Neutrophil (primary cell): ENCODE results near the gene TRAF4.

Experiments
- H3K27ac ChIP-seq: fragments of 200-600 bp; sonication (generic); 2 replicates; pipeline ENCODE4 v1.5.1; 2016; ENCODE audit warnings: mild to moderate bottlenecking, moderate library complexity
- H3K27me3 ChIP-seq: fragments of 200-600 bp; sonication (generic); 2 replicates; pipeline ENCODE4 v1.6.0; 2016; ENCODE audit warnings: mild to moderate bottlenecking
- H3K36me3 ChIP-seq: fragments of 200-600 bp; sonication (generic); 2 replicates; pipeline ENCODE4 v1.5.1; 2017
- H3K4me1 ChIP-seq, 2 experiments: fragments of 200-600 bp in 1 of 2; sonication (generic) in 1 of 2; 1 replicate in 1 of 2; 2 replicates in 1 of 2; pipeline versions ENCODE4 v1.5.1 to v1.6.1; 2013 to 2016; ENCODE audit warnings: low read depth in 1 of 2, low read length in 1 of 2, mild to moderate bottlenecking in 1 of 2, moderate library complexity in 1 of 2; ENCODE audit not compliant: control insufficient read depth in 1 of 2, insufficient read depth in 1 of 2
- H3K4me3 ChIP-seq, 2 experiments: fragments of 200-600 bp in 1 of 2; sonication (generic) in 1 of 2; 1 replicate in 1 of 2; 2 replicates in 1 of 2; pipeline ENCODE4 v1.5.1; 2013 to 2016; ENCODE audit warnings: low read depth in 1 of 2, low read length in 1 of 2, mild to moderate bottlenecking in 1 of 2, moderate library complexity in 1 of 2
- H3K9me3 ChIP-seq: fragments of 200-600 bp; sonication (generic); 2 replicates; pipeline ENCODE4 v1.5.1; 2016
- CTCF ChIP-seq: fragments of 200-600 bp; sonication (generic); IDR thresholded peaks from 2 replicates; pipeline ENCODE4 v1.5.1; 2016; ENCODE audit warnings: antibody characterized with exemption

TRAF4 gene

GRCh38 chr17:28737770-28738679 is 5.8 kb upstream of the TRAF4 start:
- Histone ChIP-seq H3K27me3 (peaks cover 13% of the 10 kb centered on the region), H3K4me3 (no peak overlapping the region), H3K36me3 (no peaks in the 10 kb centered on the region), H3K9me3 (no peaks in the 10 kb centered on the region), H3K27ac (no peak overlapping the region), H3K4me1 (peaks cover 11 to 15% of the 10 kb centered on the region in 2 experiments)
- TF ChIP-seq CTCF, result no peak

DNA sequence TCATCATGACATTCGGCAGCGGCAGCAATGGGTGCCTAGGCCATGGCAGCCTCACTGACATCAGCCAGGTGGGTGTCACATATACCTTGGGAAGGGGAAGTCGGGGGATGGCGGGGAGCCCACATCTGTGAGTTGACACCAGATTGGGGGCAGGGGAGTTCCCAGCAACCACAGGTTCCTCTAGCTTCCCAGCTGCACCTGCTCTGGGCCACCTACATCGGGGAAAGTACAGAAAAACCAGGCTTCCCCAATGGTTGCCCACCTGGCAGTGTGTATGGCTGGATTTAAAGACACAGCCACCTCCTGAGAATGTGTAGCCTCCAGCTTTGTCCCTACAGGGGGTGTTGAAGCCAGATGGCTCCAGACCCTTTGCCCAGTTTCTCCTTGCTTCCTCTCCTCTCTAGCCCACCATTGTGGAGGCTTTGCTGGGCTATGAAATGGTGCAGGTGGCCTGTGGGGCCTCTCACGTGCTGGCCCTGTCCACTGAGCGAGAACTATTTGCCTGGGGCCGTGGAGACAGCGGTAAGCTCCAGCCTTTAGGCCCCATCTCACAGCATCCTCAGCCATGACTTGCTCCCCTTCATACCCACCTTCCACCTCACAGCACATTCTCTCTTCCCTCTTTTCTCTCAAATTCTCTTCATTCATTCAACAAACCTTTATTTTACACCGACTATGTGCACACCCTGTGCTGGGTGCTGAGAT is 5.0 kb upstream of the TRAF4 start:
- no peaks in the 10 kb centered on the region for H3K9me3 ChIP-seq

DNA sequence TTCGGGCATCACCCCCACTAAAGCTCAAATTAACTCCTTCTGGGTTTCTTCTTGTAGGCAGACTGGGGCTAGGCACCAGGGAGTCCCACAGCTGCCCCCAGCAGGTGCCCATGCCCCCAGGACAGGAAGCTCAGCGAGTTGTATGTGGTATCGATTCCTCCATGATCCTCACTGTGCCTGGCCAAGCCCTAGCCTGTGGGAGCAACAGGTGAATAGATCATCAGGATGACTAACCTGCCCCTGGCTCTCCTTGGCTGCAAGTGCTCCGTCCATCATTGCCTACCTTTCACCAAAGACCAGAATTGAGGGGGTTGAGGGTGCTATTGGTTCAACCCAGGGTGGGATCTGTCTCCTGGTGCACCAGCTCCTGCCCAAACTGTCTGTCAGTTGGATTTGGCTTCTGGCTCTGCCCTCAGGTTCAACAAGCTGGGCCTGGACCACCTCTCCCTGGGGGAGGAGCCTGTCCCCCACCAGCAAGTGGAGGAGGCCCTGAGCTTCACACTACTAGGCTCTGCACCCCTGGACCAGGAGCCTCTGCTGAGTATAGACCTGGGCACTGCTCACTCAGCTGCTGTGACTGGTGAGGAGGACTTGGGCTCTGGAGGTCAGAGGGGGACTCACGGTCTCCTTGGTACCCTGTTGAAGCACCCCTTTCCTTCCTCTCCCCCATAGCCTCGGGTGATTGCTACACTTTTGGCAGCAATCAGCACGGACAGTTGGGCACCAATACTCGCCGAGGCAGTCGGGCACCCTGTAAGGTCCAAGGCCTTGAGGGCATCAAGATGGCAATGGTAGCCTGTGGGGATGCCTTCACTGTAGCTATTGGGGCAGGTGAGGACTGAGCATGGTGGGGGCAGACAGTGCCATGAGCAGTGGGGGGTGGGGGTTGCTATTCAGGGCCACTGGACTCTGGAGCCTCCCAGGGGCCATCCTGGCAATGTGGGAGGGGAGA is 3.1 kb upstream of the TRAF4 start:
- H3K4me1 ChIP-seq, result peaks cover 27 to 36% of the 10 kb centered on the region in 2 experiments
- H3K9me3 ChIP-seq, result no peaks in the 10 kb centered on the region
- peaks cover 36% of the 10 kb centered on the region for H3K27me3 ChIP-seq
- TF ChIP-seq CTCF, result no peak
- H3K27ac ChIP-seq, result no peak overlapping the region
- H3K36me3 ChIP-seq, result no peaks in the 10 kb centered on the region
- H3K4me3 ChIP-seq, result peak overlapping the region in 1 of 2 experiments; percentile 42

More for the DNA sequence above, 5.0 kb upstream of the TRAF4 start:
- peaks cover 18 to 22% of the 10 kb centered on the region in 2 experiments for H3K4me1 ChIP-seq
- H3K4me3 ChIP-seq, result no peak overlapping the region
- H3K27me3 ChIP-seq, result peaks cover 18% of the 10 kb centered on the region
- H3K36me3 ChIP-seq, result no peaks in the 10 kb centered on the region
- TF ChIP-seq CTCF, result no peak
- H3K27ac ChIP-seq, result no peak overlapping the region

GRCh38 chr17:28741358-28742349 is 2.2 kb upstream of the TRAF4 start:
- no peak for TF ChIP-seq CTCF
- no peaks in the 10 kb centered on the region for H3K9me3 ChIP-seq
- H3K4me3 ChIP-seq, result peak overlapping the region in 1 of 2 experiments; percentile 42
- H3K27ac ChIP-seq, result peak overlapping the region; percentile 39
- no peaks in the 10 kb centered on the region for H3K36me3 ChIP-seq
- H3K27me3 ChIP-seq, result peaks cover 45% of the 10 kb centered on the region
- H3K4me1 ChIP-seq, result peaks cover 27 to 36% of the 10 kb centered on the region in 2 experiments
